ENCODE data around the gene BAZ1A. TPM values are rescaled to one million over a fixed set of nuclear protein-coding genes. Genes with fewer than 3 reads are reported as not detected.

BAZ1A gene
- total RNA-seq, 2 experiments from 2014 or later, result 53.9 to 75.2 TPM

GRCh38 chr14:34782031-34782430 lies 93.1 kb downstream of the BAZ1A start:
- Mint-ChIP-seq H3K4me3 (no peak overlapping the region), H3K4me1 (peaks cover 2% of the 10 kb centered on the region), H3K27ac (no peak overlapping the region), H3K27me3 (no peaks in the 10 kb centered on the region), H3K36me3 (ENCODE audit: low read depth) (peaks cover 58% of the 10 kb centered on the region), H3K9me3 (ENCODE audit: low read depth) (no peaks in the 10 kb centered on the region)
- ATAC-seq (no peak), DNase-seq (no peak)
- intact Hi-C loops (cut with DNase I, micrococcal nuclease), result no loop called here
- CTCF ChIA-PET, result no interaction called here
- POLR2A ChIA-PET, result no interaction called here

DNA sequence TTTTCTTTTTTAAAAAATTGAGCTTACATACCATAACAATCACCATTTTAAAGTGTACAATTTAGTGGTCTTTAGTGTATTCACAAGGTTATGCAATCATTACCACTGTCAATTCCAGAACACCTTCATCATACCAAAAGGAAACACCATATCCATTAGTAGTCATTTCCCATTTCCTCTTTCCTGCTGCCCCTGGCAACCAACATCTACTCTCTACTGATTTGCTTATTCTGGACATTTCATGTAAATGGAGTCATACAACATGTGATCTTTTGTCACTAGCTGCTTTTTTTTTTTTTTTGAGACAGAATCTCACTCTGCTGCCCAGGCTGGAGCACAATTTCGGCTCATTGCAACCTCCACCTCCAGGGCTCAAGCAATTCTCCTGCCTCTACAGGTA lies 93.9 kb downstream of the BAZ1A start:
- DNase-seq (no peak), ATAC-seq (peak; percentile 58)
- intact Hi-C loops (cut with DNase I, micrococcal nuclease), result no loop called here
- Mint-ChIP-seq H3K4me1 (peaks cover under 1% of the 10 kb centered on the region), H3K4me3 (no peak overlapping the region), H3K36me3 (ENCODE audit: low read depth) (peaks cover 59% of the 10 kb centered on the region), H3K27ac (peak overlapping the region; percentile 58), H3K27me3 (no peaks in the 10 kb centered on the region), H3K9me3 (ENCODE audit: low read depth) (no peaks in the 10 kb centered on the region)
- ChIA-PET POLR2A (interaction anchor here (0.6 kb wide), 1 partner anchor 71 kb away, joined by 3 read pairs; no protein-coding TSS in a partner anchor), CTCF (no interaction called here)

DNA sequence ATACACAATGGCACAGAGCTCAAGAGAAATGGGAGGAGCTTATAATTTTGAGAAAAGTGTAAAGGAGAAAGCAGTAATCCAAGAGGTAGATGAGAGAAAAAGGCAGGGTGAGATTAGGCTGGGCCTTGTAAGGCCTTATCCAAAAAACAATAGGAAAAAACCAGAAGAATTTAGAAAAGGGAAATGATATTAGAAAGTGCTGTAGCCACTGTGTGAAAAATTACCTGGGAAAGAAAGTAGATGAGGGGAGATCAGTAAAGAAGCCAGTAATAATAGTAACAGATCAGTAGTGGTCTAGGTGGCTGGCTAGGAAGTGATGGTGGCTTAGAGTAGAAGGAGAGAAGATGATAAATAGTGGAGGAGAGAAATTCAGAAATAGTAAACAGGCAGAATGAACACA lies 94.5 kb downstream of the BAZ1A start:
- ChIA-PET CTCF (no interaction called here), POLR2A (interaction anchor here (0.6 kb wide), 1 partner anchor 71 kb away, joined by 3 read pairs; no protein-coding TSS in a partner anchor)
- Mint-ChIP-seq H3K9me3 (ENCODE audit: low read depth) (no peaks in the 10 kb centered on the region), H3K4me3 (no peak overlapping the region), H3K27me3 (no peaks in the 10 kb centered on the region), H3K4me1 (no peaks in the 10 kb centered on the region), H3K36me3 (ENCODE audit: low read depth) (peaks cover 61% of the 10 kb centered on the region), H3K27ac (peak overlapping the region; percentile 53)
- ATAC-seq, result no peak
- intact Hi-C loops (cut with DNase I, micrococcal nuclease), result no loop called here
- DNase-seq, result no peak

GRCh38 chr14:34778744-34779143 lies 96.4 kb downstream of the BAZ1A start:
- ATAC-seq, result no peak
- Mint-ChIP-seq H3K4me1 (no peaks in the 10 kb centered on the region), H3K27me3 (no peaks in the 10 kb centered on the region), H3K9me3 (ENCODE audit: low read depth) (no peaks in the 10 kb centered on the region), H3K36me3 (ENCODE audit: low read depth) (peaks cover 63% of the 10 kb centered on the region), H3K27ac (no peak overlapping the region), H3K4me3 (no peak overlapping the region)
- intact Hi-C loops (cut with DNase I, micrococcal nuclease), result no loop called here
- POLR2A ChIA-PET, result no interaction called here
- DNase-seq, result no peak
- CTCF ChIA-PET, result interaction anchor here (0.8 to 1.3 kb wide), 5 partner anchors 9 to 83 kb away, joined by 3 to 5 read pairs (median 3); no protein-coding TSS in a partner anchor

DNA sequence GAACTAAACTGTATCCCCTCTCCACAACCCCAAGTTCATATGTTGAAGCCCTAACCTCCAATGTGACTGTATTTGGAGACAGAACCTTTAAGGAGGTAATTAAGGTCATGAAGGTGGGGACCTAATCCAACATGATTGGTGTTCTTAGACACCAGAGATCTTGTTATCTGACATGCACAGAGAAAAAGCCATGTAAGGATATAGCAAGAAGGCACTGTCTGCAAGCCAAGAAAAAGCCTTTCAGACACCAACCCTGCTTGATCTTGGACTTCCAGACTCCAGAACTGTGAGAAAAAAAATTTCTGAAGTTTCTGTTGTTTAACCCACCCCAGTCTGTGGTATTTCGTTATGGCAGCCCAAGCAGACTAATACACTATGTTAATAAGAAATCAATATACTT lies 98.5 kb downstream of the BAZ1A start:
- CTCF ChIA-PET, result interaction anchor here (0.8 kb wide), 1 partner anchor 11 kb away, joined by 4 read pairs; no protein-coding TSS in a partner anchor
- no peaks in the 10 kb centered on the region for H3K4me1 Mint-ChIP-seq
- POLR2A ChIA-PET, result no interaction called here
- no peaks in the 10 kb centered on the region for H3K9me3 Mint-ChIP-seq (ENCODE audit: low read depth)
- H3K4me3 Mint-ChIP-seq, result no peak overlapping the region
- H3K27me3 Mint-ChIP-seq, result no peaks in the 10 kb centered on the region
- no peak for ATAC-seq
- DNase-seq, result no peak
- no peak overlapping the region for H3K27ac Mint-ChIP-seq
- intact Hi-C loops (cut with DNase I, micrococcal nuclease), result no loop called here
- H3K36me3 Mint-ChIP-seq (ENCODE audit: low read depth), result peaks cover 56% of the 10 kb centered on the region

DNA sequence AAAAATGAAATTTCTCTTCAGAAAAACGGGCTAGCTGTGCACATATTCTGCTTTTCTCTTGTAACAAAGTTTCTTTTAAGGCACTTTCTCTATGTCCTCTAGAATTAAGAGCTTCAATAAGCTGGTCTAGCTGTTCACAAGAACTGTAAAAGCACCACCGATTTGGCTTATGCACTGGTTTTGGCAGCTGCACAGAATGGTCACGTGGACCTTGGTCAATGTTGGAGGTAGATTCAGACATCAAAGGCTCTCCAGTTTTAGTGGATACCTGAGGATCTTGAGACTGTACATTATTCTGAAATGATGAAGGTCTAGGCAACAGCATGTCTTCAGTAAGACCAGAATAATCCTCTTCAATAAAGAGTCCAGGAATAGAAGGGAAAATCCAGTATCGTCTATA lies 99.2 kb downstream of the BAZ1A start:
- intact Hi-C loops (cut with DNase I, micrococcal nuclease), result no loop called here
- Mint-ChIP-seq H3K36me3 (ENCODE audit: low read depth) (peaks cover 54% of the 10 kb centered on the region), H3K9me3 (ENCODE audit: low read depth) (no peaks in the 10 kb centered on the region), H3K27ac (no peak overlapping the region), H3K4me1 (no peaks in the 10 kb centered on the region), H3K27me3 (no peaks in the 10 kb centered on the region), H3K4me3 (no peak overlapping the region)
- CTCF ChIA-PET, result interaction anchor here (1.2 kb wide), 1 partner anchor 8 kb away, joined by 3 read pairs; no protein-coding TSS in a partner anchor
- POLR2A ChIA-PET, result no interaction called here
- DNase-seq (no peak), ATAC-seq (no peak)

GRCh38 chr14:34775342-34775741 lies 99.8 kb downstream of the BAZ1A start:
- POLR2A ChIA-PET, result no interaction called here

DNA sequence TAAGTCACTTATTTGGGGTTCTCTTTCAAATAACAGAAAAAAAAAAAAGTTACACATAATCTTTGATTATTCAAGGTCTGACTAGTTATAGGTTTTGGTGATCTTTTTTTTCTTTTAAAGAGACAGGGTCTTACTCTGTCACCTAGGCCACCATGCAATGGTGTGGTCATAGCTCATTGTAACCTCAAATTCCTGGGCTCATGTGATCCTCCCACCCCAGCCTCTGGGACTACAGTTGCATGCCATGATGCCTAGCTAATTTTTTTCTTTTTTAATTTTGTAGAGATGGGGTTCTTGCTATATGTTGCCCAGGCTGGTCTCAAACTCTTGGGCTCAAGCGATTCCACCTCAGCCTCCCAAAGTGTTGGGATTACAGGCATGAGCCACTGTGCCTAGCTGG lies 104.3 kb downstream of the BAZ1A start:
- Mint-ChIP-seq H3K27ac (no peak overlapping the region), H3K27me3 (no peaks in the 10 kb centered on the region), H3K4me3 (no peak overlapping the region), H3K4me1 (no peaks in the 10 kb centered on the region), H3K9me3 (ENCODE audit: low read depth) (no peaks in the 10 kb centered on the region), H3K36me3 (ENCODE audit: low read depth) (peaks cover 41% of the 10 kb centered on the region)
- ChIA-PET CTCF (interaction anchor here (0.5 to 1.2 kb wide), 2 partner anchors 24 to 35 kb away, joined by 3 to 4 read pairs; no protein-coding TSS in a partner anchor), POLR2A (no interaction called here)
- ATAC-seq (no peak), DNase-seq (no peak)
- intact Hi-C loops (cut with DNase I, micrococcal nuclease), result no loop called here

More at GRCh38 chr14:34775342-34775741, 99.8 kb downstream of the BAZ1A start:
- ATAC-seq (no peak), DNase-seq (no peak)
- Mint-ChIP-seq H3K36me3 (ENCODE audit: low read depth) (peaks cover 52% of the 10 kb centered on the region), H3K4me1 (no peaks in the 10 kb centered on the region), H3K9me3 (ENCODE audit: low read depth) (no peaks in the 10 kb centered on the region), H3K27me3 (no peaks in the 10 kb centered on the region), H3K4me3 (no peak overlapping the region), H3K27ac (no peak overlapping the region)
- CTCF ChIA-PET, result interaction anchor here (1.2 kb wide), 1 partner anchor 8 kb away, joined by 3 read pairs; no protein-coding TSS in a partner anchor
- intact Hi-C loops (cut with DNase I, micrococcal nuclease), result no loop called here

GRCh38 chr14:34766606-34767005 lies 108.6 kb downstream of the BAZ1A start:
- Mint-ChIP-seq H3K4me1 (no peaks in the 10 kb centered on the region), H3K36me3 (ENCODE audit: low read depth) (peaks cover 35% of the 10 kb centered on the region), H3K4me3 (no peak overlapping the region), H3K27ac (no peak overlapping the region), H3K27me3 (no peaks in the 10 kb centered on the region), H3K9me3 (ENCODE audit: low read depth) (no peaks in the 10 kb centered on the region)
- ATAC-seq (no peak), DNase-seq (no peak)
- intact Hi-C loops (cut with DNase I, micrococcal nuclease), result no loop called here
- CTCF ChIA-PET, result interaction anchor here (0.6 to 1.5 kb wide), 3 partner anchors 15 to 402 kb away, joined by 3 to 4 read pairs (median 3); no protein-coding TSS in a partner anchor
- POLR2A ChIA-PET, result interaction anchor here (0.6 kb wide), 2 partner anchors 314 to 323 kb away, joined by 4 to 5 read pairs; no protein-coding TSS in a partner anchor

- ATAC-seq (no peak), DNase-seq (no peak)
- no peaks in the 10 kb centered on the region for H3K9me3 Mint-ChIP-seq (ENCODE audit: low read depth)
- ChIA-PET CTCF (interaction anchor here (0.6 to 1.5 kb wide), 4 partner anchors 13 to 311 kb away, joined by 3 read pairs; no protein-coding TSS in a partner anchor), POLR2A (interaction anchor here (0.6 kb wide), 1 partner anchor 315 kb away, joined by 4 read pairs; no protein-coding TSS in a partner anchor)
- H3K27me3 Mint-ChIP-seq, result no peaks in the 10 kb centered on the region
- no peaks in the 10 kb centered on the region for H3K4me1 Mint-ChIP-seq
- intact Hi-C loops (cut with DNase I, micrococcal nuclease), result no loop called here
- H3K4me3 Mint-ChIP-seq, result no peak overlapping the region
- H3K36me3 Mint-ChIP-seq (ENCODE audit: low read depth), result peaks cover 37% of the 10 kb centered on the region
- no peak overlapping the region for H3K27ac Mint-ChIP-seq
These were observed 109.1 kb downstream of the BAZ1A start for GRCh38 chr14:34766060-34766459.

DNA sequence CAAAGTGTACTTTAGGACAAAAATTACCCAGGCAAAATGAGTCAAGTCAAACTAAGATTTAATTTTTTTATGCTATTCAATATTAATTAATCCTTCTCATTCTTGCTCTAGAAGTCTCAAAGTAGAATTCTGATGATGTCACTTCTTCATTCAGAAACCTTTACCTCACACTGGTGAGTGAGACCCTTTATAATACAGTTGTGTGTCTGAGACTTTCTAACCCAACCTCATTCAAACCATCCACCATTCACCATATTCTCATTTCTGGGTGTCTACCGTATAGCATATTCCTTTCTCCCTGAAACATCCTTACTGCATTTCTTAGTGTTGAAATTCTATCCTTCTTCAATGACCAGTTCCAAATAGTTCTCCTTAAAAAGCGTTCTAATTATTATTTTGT lies 119.9 kb downstream of the BAZ1A start:
- no peak for ATAC-seq
- H3K27me3 Mint-ChIP-seq, result no peaks in the 10 kb centered on the region
- ChIA-PET CTCF (no interaction called here), POLR2A (no interaction called here)
- intact Hi-C loops (cut with DNase I, micrococcal nuclease), result no loop called here
- no peak overlapping the region for H3K27ac Mint-ChIP-seq
- H3K4me3 Mint-ChIP-seq, result no peak overlapping the region
- no peaks in the 10 kb centered on the region for H3K9me3 Mint-ChIP-seq (ENCODE audit: low read depth)
- no peaks in the 10 kb centered on the region for H3K4me1 Mint-ChIP-seq
- H3K36me3 Mint-ChIP-seq (ENCODE audit: low read depth), result peaks cover 30% of the 10 kb centered on the region
- DNase-seq, result no peak

GRCh38 chr14:34754687-34755086 lies 120.5 kb downstream of the BAZ1A start:
- CTCF ChIA-PET, result no interaction called here
- intact Hi-C loops (cut with DNase I, micrococcal nuclease), result no loop called here

More at GRCh38 chr14:34754687-34755086, 120.5 kb downstream of the BAZ1A start:
- no peak overlapping the region for H3K4me3 Mint-ChIP-seq
- no peaks in the 10 kb centered on the region for H3K4me1 Mint-ChIP-seq
- POLR2A ChIA-PET, result no interaction called here
- ATAC-seq (no peak), DNase-seq (no peak)
- H3K9me3 Mint-ChIP-seq (ENCODE audit: low read depth), result no peaks in the 10 kb centered on the region
- H3K36me3 Mint-ChIP-seq (ENCODE audit: low read depth), result peaks cover 28% of the 10 kb centered on the region
- no peaks in the 10 kb centered on the region for H3K27me3 Mint-ChIP-seq
- H3K27ac Mint-ChIP-seq, result no peak overlapping the region
